ENCODE results near the gene TRIP13. TPM values are rescaled to one million over a fixed set of nuclear protein-coding genes. Genes with fewer than 3 reads are reported as not detected.

Gene TRIP13
- total RNA-seq, 1 experiment from 2014 or later: 69.0 TPM

GRCh38 chr5:867300-867870 lies 25.3 kb upstream of the TRIP13 start:
- H3K4me1 ChIP-seq (ENCODE audit: insufficient read depth, low read length): no peaks in the 10 kb centered on the region
- H3K4me3 ChIP-seq (ENCODE audit: low read length): no peak overlapping the region
- BruUV-seq (replicated peaks): no TSS peak
- ATAC-seq: no peak
- no peaks in the 10 kb centered on the region for H3K27me3 ChIP-seq (ENCODE audit: low read length)
- intact Hi-C loops (cut with micrococcal nuclease): no loop called here
- no peak overlapping the region for H3K27ac ChIP-seq (ENCODE audit: low read length)
- H3K9me3 ChIP-seq (ENCODE audit: low read length): no peaks in the 10 kb centered on the region
- H3K9ac ChIP-seq (ENCODE audit: low read length): no peak overlapping the region
- TF ChIP-seq EZH2 (IDR thresholded peaks at IDR 0.05; ENCODE audit: low read length, unreplicated experiment) (no peak), CTCF (conservative IDR thresholded peaks at IDR 0.05; ENCODE audit: low read depth, low read length) (0 out of 2 replicates have a peak, but pooled peaks have one; percentile 9), EZH2phosphoT487 (IDR thresholded peaks at IDR 0.05; ENCODE audit: borderline replicate concordance, low read length) (no peak)
- no peak overlapping the region for H2AFZ ChIP-seq (ENCODE audit: low read length)
- H3K79me2 ChIP-seq (ENCODE audit: low read length): no peaks in the 10 kb centered on the region
- ChIA-PET CTCF (no interaction called here), POLR2A (ENCODE audit: unreplicated experiment) (no interaction called here)
- peaks cover 80% of the 10 kb centered on the region for H3K36me3 ChIP-seq (ENCODE audit: low read depth, low read length)
- no peaks in the 10 kb centered on the region for H3K9me2 ChIP-seq (replicated peaks; ENCODE audit: low read length)
- H4K20me1 ChIP-seq (ENCODE audit: low read length): no peaks in the 10 kb centered on the region
- no peaks in the 10 kb centered on the region for H3F3A ChIP-seq (ENCODE audit: low read length, unreplicated experiment)
- H3K4me2 ChIP-seq (ENCODE audit: low read length): no peak overlapping the region
- DNase-seq: no peak

- CTCF ChIA-PET: no interaction called here
These were observed 24.1 kb upstream of the TRIP13 start for GRCh38 chr5:868428-869135.

More at GRCh38 chr5:868428-869135, 24.1 kb upstream of the TRIP13 start:
- H3K27ac ChIP-seq (ENCODE audit: low read length): no peak overlapping the region
- H4K20me1 ChIP-seq (ENCODE audit: low read length): no peaks in the 10 kb centered on the region
- H3K4me3 ChIP-seq (ENCODE audit: low read length): no peak overlapping the region
- no peaks in the 10 kb centered on the region for H3K9me3 ChIP-seq (ENCODE audit: low read length)
- H3K79me2 ChIP-seq (ENCODE audit: low read length): no peaks in the 10 kb centered on the region
- no TSS peak for BruUV-seq (replicated peaks)
- no peak overlapping the region for H2AFZ ChIP-seq (ENCODE audit: low read length)
- intact Hi-C loops (cut with micrococcal nuclease): no loop called here
- TF ChIP-seq EZH2 (IDR thresholded peaks at IDR 0.05; ENCODE audit: low read length, unreplicated experiment) (no peak), CTCF (conservative IDR thresholded peaks at IDR 0.05; ENCODE audit: low read depth, low read length) (no peak), EZH2phosphoT487 (IDR thresholded peaks at IDR 0.05; ENCODE audit: borderline replicate concordance, low read length) (no peak)
- POLR2A ChIA-PET (ENCODE audit: unreplicated experiment): interaction anchor here (0.6 kb wide), 1 partner anchor 34 kb away, joined by 4 read pairs; no protein-coding TSS in a partner anchor
- H3K4me1 ChIP-seq (ENCODE audit: insufficient read depth, low read length): no peaks in the 10 kb centered on the region
- no peaks in the 10 kb centered on the region for H3K27me3 ChIP-seq (ENCODE audit: low read length)
- peaks cover 74% of the 10 kb centered on the region for H3K36me3 ChIP-seq (ENCODE audit: low read depth, low read length)
- no peak overlapping the region for H3K9ac ChIP-seq (ENCODE audit: low read length)
- DNase-seq (no peak), ATAC-seq (no peak)
- no peaks in the 10 kb centered on the region for H3K9me2 ChIP-seq (replicated peaks; ENCODE audit: low read length)
- no peaks in the 10 kb centered on the region for H3F3A ChIP-seq (ENCODE audit: low read length, unreplicated experiment)
- H3K4me2 ChIP-seq (ENCODE audit: low read length): no peak overlapping the region

All from PC-3 (cell line).